Hindlimb muscle (tissue), 1 donor: ENCODE data around the gene FRY. TPM values are rescaled to one million over a fixed set of nuclear protein-coding genes. Genes with fewer than 3 reads are reported as not detected.

ENCODE experiments used
- DNase-seq: peaks from one replicate; pipeline ENCODE4 v3.0.0-alpha.2; 2013
- polyA plus RNA-seq: library from polyadenylated mRNA; unstranded; fragments of 120-200 nt; gene quantifications from one replicate; pipeline ENCODE4 v1.2.1, GENCODE V29; 2013; ENCODE audit not compliant: insufficient read length

FRY gene
- polyA plus RNA-seq, 1 donor: 65.2 TPM

DNA sequence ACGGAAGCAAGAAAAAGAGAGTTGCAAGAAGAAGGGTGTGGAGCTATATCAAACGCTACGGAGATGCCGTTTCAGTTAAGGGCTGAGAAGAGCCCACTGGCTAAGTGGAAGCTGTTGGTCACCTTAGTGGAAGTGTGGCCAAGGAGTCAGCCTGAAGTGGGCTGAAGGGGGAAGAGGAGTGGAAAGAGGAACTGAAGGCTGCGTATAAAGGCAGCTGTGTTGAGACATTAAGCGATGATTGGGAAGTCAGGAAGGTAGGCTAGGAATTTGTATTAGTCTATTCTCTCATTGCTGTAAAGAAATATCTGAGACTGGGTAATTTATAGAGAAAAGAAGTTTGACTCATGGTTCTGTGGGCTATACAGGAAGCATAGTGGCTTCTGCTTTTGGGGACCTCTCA lies 14.1 kb upstream of the FRY start:
- no peak for DNase-seq

DNA sequence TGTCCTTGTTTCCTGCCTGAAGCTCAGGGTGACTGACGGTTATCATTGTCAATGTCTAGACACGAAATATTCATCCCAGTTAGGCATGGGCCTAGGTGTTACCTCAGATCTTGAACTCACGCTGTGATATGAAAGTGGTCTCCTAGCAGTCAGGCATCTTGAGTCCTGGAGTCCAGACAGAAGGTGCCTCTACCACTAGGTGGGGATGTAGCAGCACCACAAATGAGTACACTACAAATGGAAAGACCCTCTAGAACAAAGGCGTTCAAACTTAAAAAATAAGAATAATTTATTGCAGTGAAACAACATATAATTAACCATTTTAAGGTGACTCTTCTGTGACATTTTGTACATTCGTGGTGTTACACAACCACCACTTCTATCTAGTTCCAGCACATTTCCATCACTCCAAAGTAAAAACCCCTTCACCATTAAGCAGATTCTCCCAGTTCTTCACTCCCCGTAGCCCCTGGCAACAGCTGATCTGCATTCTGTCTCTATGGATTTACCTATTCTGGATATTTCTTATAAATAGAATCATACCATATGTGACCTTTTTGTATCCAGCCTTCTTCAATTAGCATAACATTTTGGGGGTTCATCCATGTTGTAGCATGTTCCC lies 11.9 kb upstream of the FRY start:
- DNase-seq: peak; percentile 63

DNA sequence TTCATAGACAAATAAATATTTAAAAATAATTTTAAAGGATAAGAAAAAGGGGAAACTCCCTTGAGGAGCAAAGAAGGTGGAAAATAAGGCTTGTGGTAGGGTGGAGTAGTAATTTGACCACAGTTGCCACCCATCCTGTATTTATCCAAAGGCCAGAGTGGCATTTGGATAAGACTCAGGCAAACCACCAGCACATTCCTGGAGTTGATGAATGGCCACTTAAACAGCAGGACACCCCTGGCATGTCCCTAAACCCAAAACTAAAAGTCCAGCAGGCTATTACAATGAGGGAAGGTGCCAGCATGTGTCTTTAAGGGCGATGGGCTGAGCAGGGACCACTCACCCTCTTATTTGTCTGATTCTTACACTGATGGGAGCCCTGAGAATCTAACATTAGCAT lies 9.8 kb upstream of the FRY start:
- DNase-seq: no peak

DNA sequence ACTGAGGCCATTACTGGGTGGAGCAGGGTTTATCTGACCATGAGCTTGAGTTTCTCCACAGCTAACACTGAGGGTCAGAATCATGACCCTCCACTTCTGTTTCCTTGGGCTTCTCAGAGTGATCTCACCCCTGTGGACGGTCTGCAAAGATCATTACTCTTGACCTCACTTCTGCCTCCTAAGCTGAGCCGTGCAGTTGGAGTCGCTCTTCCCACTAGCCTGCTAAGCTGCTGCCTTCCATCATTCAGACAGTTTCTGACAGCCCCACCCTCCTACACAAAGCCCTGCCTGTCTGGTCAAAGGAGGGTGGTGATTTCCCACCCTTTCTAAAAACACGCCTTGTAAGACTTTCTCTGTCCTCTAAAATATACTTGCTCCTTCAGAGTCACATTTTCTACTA lies 9.3 kb upstream of the FRY start:
- no peak for DNase-seq

DNA sequence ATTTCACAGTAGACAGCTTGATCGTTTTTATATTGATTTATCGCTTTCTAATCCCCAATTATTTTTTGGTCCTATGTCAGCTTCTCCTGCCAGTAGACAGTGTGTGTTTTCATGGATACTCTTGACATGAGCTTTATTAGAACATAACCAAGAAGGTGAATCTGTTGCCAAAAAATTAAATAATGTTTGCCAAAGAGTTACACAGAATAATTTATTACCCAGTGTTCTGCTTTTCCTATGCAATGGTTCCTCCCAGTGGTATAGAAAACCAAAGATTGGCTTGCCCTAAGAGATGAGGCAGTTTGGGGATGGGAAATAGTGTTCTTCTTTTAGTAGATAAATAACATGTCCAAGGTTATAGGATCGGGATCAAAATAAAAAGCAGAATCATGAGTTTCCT lies 8.5 kb upstream of the FRY start:
- no peak for DNase-seq

DNA sequence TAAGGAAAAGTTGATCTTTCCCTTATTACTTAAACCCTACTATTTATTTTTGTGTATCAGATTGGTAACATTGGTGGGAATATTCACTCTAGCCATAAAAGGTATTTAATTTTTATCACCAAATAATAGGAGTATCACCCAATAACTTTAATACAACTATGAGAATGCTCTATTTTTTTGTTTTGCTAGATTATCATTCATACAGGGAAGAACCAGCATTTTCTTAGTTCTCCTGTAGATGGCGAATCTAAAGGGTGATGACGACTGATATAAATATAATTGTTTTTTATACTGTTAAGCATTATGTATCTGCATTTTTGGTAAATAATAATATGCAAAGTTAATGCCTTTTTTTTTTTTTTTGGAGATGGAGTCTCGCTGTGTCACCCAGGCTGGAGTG lies 7.9 kb upstream of the FRY start:
- DNase-seq: no peak

DNA sequence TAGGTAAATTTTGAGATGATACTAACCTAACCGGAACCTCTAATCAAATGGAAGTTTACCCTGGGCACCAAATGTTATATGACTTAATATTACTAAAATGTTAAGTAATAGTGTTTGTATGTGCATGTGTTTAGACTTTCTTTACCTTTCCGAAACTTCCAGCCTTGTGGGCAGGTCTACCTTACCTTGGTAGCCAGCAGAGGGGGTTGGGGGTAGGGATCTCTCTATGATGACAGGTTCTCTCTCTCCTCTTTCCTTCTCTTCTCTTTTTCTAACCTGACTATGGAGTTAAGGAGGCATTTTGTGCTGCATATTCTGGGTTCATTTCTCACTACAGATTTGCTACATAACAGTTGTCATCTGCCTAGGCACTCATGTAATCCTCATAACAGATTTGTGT lies 6.8 kb upstream of the FRY start:
- DNase-seq: no peak

DNA sequence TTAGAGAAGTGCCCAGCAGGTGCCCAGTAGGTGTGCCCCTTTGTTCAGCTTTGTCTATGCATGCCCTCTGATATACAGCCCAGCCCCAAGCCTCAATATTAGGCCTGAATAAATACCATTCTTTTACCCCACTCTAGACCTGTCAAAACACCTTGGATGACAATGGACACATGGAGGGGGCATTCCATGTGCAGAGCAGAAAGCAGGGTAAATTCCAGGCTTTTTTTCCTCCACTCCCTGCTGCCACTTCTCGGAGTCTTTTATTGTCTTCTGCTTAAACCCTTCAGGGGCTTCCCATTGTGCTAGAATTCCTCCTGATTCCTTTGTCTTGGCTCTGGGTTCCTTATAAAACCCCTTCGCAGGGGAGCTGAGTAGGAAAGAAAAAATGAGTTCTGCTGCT lies 5.8 kb upstream of the FRY start:
- no peak for DNase-seq

DNA sequence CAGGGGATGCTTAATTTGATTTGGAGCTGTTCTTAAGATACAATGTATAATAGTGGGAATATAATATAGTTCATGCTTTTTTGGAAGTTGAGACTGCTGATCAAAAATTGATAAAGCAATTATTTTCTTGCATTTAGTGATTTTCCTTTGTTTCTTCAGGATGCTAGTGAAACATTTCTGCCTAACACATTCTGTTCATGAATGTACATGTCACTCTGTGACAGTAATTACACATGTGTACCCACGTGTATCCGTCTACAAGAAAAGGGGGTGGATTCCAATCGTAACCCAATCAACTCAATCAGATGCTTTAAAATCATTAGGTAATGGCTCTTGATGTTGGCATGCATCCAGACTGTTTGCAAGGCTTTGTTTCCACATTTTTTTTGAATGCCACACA lies 5.0 kb upstream of the FRY start:
- DNase-seq: no peak

DNA sequence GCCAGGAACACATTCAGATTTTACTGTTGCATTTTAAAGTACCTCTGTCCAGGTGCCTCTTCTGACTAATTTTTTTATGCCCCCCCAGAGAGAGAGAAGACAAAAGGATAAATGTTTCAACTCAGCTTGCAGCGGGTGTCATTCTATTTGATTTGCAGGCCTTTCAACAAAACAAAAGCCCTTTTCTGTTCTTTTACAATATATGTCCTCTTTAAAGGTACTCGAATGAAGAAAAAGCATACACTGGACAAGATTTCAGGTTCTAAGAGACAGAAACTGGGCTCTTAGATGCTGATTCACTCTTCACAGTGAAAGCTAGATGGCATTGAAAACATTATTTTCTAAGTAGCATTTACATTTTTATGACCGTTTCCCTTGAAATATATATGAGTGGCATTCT lies 2.9 kb upstream of the FRY start:
- no peak for DNase-seq

DNA sequence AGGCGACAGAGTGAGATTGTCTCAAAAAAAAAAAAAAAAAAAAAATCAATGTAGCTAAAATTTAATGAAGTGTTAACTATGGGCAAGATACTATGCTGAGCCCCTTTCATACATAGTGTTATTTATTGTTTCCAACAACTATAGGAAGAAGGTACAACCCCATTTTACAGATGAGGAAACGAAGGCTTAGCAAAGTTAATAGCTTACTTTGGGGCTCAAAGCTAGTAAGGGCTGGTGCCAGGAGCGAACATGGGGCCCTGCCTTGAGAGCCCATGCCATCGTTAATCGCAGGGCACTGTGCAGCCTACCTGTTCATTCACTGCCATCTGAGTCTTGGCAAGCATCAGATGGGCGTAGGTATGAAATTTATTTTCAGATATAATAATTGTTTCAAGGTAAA lies 1.9 kb upstream of the FRY start:
- no peak for DNase-seq

DNA sequence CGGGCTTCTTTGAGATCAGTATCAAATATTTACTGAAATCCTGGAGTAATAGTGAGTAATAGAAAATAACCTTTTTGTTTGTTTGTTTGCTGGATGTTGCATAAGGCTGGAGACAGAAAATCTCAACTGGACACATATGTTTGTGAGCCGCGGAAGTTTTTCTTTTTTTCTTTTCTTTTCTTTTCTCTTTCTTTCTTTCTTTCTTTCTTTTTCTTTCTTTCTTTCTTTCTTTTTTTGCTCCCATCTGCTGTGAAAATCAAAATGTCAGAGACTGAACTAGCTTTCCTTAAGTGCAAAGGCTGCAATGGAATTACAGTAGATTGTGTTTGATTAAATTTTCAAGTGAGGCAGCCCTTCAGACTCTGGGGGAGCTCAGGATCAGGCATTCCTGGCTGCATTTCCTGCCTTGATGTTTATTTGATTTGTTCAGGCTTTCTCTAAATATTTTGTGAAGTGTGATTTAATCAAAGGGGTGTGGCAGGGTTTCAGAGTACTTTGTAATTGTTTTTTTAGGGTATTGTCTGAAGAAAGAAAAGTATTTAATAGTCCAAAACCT lies 319 bp downstream of the FRY start:
- DNase-seq: no peak

DNA sequence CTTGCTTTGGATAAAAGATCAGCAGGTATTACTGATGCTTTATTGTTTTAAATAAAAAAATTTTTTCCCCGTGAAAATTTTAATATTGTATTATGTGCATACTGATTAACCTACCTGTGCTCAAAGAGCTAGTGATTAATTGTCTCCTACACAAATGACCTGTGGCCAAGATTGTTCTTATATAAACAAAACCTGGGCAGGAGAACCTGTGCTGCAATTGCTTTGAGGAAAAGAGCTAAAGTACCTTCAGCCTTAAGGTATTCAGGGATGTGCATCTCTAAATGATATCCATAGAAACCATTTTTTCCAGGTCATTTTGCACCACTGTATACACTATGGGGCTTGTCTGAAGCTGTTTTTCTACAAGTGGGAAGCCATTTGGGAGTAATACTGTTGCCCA lies 1.2 kb downstream of the FRY start:
- no peak for DNase-seq

DNA sequence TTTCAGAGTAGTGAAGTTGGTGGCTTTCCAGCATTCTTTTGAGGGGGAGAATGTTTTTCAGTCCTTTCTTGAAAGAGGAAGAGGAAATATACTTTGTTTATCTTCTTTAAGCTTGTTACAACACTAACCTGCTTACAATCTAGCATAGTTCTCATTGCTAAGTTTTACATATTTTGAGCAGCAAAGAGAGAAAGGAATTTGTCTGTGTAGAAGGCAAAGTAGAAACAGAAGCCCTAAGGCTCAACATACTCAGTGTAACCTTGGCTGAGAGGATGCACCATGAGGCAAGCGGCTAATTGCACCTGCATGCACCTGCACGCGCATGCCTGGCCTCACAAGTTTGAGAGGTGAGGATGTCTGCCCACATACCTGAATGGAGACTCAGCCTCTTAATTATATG lies 2.2 kb downstream of the FRY start:
- no peak for DNase-seq

DNA sequence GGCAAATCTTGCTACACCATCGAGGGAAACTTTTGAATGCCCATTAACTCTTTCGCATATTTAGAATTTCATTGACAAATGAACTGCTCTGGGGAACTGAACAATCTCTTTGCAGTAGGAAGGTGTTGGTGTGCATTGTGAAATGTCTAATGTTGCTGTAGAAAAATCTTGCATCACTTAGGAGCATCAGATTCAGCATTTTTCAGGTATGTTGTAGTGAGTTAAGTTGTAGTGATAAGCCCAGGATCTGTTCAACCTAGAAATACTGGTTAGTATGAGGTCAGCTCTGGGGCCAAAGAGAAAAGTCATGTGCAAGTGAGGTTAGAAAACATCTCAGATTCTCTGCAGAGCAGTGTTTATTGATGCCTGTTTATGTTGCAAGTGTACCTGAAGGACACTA lies 4.1 kb downstream of the FRY start:
- no peak for DNase-seq

DNA sequence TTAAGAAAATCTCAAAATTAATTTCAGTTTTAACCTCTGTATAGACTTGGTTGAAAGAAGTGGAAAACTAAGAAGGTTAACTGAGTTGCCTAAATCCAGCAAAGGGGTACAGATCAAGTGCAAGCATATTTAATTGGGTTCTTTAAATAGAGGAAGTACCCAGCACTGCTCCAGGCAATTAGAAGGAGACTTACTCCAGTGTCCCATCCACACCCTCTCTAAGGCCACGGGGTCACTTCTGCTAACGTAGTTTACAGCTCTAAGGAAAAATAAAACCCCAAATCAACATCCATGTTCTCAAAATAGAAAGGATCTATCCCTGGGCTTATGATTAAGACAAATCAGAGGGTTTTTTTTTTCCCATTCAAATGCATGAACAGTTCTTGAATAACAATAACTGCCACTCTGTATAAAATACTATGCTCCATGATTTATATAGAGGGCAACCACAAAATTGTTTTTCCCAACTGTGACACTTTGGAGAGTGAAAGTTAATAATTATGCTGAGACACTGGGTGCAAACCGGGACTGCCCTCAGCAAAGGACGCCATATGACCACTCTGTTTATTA lies 4.6 kb downstream of the FRY start:
- no peak for DNase-seq

DNA sequence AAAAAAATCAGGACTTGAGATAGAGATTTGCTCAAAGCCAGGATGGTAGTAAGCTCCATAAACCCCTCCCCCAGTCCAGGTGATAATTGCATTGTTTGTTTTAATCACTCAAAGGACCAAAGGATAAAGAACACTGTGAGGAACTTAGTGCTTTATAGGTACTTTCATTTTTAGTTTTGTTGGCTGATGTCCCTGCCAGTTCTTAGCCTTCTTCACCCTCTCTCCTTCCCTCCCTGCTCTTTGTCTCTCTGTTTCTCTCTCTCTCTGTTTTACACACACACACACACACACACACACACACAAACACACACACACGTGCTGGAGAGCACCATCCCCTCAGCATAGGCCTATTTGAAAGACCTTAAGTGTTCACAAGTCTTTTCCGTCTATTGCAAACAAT lies 5.2 kb downstream of the FRY start:
- no peak for DNase-seq

DNA sequence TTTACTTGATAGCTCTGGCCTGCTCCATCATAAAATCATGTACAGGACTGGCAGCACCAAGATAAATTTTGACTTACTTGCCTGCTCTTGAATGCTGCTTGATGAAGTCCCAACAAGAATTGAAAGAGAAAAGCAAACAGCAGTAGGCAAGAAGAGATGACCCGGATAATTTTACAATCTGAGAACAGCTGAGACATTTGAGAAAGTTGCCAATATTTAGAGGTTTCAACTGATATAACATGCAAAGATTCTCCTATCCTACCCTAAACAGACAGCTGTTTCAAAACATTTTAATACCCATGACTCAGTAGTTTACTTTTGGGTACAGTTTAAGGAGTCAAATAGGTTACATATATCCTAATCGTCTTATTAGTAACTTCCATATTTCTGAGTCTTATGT lies 5.9 kb downstream of the FRY start:
- DNase-seq: no peak

DNA sequence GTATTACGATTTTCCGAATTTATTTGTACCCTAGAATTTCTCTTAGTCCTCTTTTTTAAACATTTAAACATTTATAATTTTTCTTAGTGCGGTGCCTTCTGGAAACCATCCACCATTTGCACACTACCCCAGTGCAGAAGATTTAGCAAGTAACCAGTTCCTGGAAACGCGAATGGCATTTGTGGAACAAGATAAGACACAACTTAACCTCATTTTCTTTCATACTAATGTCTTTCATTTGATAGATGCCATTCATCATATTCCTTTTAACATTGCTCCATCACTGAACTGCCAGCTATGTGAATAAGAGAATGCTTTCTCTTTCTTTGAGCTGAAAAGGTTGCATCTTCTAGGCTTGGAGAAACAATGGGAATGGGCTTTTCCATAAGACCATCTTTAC lies 6.8 kb downstream of the FRY start:
- no peak for DNase-seq

DNA sequence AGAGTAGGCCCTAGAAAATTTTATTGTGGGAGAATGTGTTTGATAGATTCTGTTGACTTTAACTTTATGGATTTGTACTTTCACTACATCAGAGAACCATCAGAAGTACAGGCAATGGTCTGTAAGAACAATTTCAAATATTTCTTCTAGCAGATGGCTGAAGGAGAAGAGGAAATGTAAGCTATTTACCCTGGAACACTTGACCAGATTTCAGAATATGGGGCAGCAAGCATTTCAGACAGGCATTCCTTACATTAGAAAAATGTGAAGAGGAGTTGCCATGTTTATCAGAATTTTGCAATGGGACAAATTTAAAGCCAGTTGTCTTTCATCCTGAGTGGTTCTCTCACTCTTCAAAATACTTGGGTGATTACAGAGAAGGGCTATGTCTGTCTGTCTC lies 7.5 kb downstream of the FRY start:
- no peak for DNase-seq

DNA sequence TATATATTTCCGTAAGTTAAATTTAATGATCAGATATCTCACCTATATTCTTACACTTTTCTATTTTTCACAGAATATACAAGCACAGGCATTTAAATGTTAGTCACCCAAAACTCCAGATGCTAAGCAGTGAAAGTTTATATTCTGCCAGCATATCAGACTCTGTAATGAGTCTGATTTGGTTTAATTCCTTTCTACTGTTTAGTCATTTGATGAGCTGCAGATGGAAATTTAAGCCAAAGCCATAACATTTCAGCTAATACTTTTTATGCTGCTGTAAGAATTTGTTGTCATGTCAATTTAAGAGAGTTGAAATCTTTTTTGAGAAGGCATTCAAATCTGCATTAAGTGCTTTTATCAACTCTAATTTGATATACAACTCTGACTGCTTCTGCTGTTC lies 8.0 kb downstream of the FRY start:
- DNase-seq: no peak

DNA sequence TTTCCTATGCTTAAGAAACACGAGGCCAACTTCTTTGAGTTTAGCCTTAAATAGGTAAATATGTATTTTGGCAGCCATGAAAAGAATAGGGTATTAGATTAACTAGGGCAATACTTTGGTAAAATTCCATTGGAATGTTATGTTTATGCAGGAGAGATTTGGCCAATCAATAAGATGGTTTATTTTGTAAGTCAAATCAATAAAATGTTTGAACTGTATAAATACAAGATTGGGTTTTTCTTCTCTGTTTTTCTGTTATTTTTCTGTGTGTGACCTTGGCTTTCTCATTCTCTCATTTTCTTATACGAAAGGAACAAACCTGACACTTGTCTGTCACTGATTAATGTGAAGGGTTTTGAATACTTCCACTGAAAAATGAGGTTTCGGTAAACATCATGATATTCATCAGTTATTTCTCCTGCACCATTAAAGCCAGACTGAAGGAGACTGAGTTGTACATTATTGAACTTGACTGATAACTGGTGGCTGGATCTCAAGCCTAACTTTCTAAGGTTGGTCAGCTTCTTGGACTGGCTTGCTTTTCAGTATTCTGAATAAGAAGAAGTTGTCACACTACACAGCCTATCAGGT lies 8.6 kb downstream of the FRY start:
- DNase-seq: no peak

DNA sequence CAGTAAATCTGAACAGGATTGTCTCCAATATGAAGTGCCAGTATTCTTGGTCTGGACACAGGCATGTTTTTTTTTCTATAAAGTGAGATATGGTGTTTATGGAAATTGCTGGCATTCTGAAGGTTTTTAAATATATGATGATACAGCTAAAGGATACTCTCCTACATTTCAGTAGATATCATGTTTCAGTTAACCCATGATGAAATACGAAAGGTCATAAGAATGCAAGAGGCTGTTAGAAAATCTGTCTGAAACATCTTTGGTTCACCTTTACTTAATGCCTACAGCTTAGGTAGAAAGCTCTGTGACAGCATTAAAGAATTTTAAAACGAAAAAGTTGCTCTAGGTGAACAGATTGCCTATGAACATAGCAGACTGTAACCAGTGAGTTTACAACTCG lies 9.1 kb downstream of the FRY start:
- no peak for DNase-seq

DNA sequence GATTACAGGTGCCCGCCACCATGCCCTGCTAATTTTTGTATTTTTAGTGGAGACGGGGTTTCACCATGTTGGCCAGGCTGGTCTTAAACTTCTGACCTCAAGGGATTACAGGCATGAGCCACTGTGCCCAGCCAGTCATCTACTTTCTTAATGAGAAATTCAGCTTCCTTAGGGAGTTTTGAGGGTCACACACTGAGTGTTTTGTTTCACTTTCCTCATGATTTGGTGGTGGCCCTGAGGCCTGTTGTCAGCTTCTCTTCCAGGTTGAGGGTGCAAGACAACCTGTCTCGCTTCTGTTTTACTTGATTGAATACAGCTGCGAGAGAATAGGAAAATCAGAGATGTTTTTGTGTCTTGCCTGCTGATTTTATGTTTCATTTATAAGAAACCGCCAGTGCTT lies 9.9 kb downstream of the FRY start:
- no peak for DNase-seq

DNA sequence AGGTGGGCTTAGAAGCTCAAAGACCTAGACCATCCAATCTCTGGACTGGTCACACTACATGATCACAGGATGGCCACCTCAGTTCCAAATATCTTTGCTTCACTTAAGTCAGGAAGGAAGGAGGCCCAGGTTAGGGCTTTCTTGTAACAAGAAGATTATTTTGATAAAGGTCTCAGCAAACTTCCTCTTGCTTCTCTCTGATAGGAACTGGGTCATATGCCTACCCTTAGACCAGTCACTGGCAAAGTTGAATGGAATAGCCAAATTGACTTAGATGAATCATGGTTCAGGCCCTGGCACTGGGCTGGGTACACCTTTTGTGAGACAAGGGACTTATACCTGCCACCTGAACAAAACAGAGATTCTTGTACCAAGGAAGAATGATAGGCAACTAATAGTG lies 11.0 kb downstream of the FRY start:
- DNase-seq: no peak
